Activated T-cell treated with anti-CD3 and anti-CD28 coated beads, Interleukin-2, amount 50 U/mL, for 4 hours (primary cell): ENCODE data around the gene INSYN2A. TPM values are rescaled to one million over a fixed set of nuclear protein-coding genes. Genes with fewer than 3 reads are reported as not detected.

Experiments
- ATAC-seq, 2 donors: fragments of 200-7000 bp; cut with Tn5 transposase; one replicate each; pipeline ENCODE4 v1.10.0; 2021
- DNase-seq: peaks from one replicate; pipeline ENCODE4 v3.0.0-alpha.2; 2020
- H3K27me3 Mint-ChIP-seq: one replicate; pipeline ENCODE4 v1.8.0; 2021; ENCODE audit warnings: low read depth, mixed read lengths
- H3K36me3 Mint-ChIP-seq: one replicate; pipeline ENCODE4 v1.8.0; 2022; ENCODE audit warnings: mixed read lengths; ENCODE audit not compliant: insufficient read depth
- H3K4me1 Mint-ChIP-seq: one replicate; pipeline ENCODE4 v1.8.0; 2021; ENCODE audit warnings: low read depth, mixed read lengths
- H3K4me3 Mint-ChIP-seq: one replicate; pipeline ENCODE4 v1.8.0; 2021; ENCODE audit warnings: mild to moderate bottlenecking, moderate library complexity, mixed read lengths
- H3K9me3 Mint-ChIP-seq: one replicate; pipeline ENCODE4 v1.8.0; 2021; ENCODE audit warnings: mixed read lengths
- total RNA-seq, 3 donors: library from RNA; stranded (reverse); gene quantifications; one replicate each; pipeline ENCODE4 v1.2.1, GENCODE V29; 2021

INSYN2A gene
- total RNA-seq, 3 donors from 2014 or later: not detected

GRCh38 chr10:127184582-127184981 lies 11.8 kb downstream of the INSYN2A start:
- Mint-ChIP-seq H3K9me3 (no peaks in the 10 kb centered on the region), H3K4me1 (no peaks in the 10 kb centered on the region), H3K27me3 (no peaks in the 10 kb centered on the region), H3K36me3 (no peaks in the 10 kb centered on the region), H3K4me3 (no peak overlapping the region)
- DNase-seq: no peak
- no peak for ATAC-seq

GRCh38 chr10:127182161-127182560 lies 14.2 kb downstream of the INSYN2A start:
- no peak for ATAC-seq
- H3K4me3 Mint-ChIP-seq: no peak overlapping the region
- H3K36me3 Mint-ChIP-seq: no peaks in the 10 kb centered on the region
- H3K27me3 Mint-ChIP-seq: no peaks in the 10 kb centered on the region
- H3K4me1 Mint-ChIP-seq: no peaks in the 10 kb centered on the region
- DNase-seq: no peak
- no peaks in the 10 kb centered on the region for H3K9me3 Mint-ChIP-seq

DNA sequence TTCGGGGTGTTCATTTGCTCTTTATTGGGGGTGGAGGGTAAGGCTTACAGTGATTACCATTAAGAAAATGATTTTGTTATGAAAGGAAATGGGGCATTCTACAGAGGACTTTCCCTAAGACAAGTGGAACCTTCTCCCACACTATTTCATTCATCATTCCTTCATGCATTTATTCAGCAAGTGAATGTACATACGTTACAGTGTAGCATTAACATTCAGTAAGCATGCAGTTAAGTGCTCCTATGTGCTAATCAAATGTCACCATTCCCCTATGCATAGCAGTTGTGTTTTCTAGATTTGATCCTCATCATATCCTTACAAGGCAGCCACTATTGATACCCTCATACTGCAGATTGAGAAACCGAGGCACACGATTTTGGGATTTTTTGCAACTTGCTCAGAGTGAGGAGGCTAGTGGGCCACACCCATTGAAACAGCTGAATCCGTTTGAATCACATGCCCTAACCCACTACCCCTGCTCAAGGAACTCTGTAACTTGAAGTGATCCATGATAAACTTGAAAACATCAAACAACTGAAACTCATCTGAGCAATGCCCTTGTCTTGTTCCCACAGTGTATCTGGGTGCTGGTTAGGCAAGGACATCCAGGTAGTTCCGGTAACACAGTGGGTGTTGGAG lies 16.7 kb downstream of the INSYN2A start:
- no peaks in the 10 kb centered on the region for H3K9me3 Mint-ChIP-seq
- no peaks in the 10 kb centered on the region for H3K27me3 Mint-ChIP-seq
- H3K4me3 Mint-ChIP-seq: no peak overlapping the region
- DNase-seq: no peak
- H3K36me3 Mint-ChIP-seq: no peaks in the 10 kb centered on the region
- H3K4me1 Mint-ChIP-seq: no peaks in the 10 kb centered on the region
- ATAC-seq: no peak

- Mint-ChIP-seq H3K4me3 (no peak overlapping the region), H3K27me3 (no peaks in the 10 kb centered on the region), H3K9me3 (no peaks in the 10 kb centered on the region), H3K4me1 (no peaks in the 10 kb centered on the region), H3K36me3 (no peaks in the 10 kb centered on the region)
- no peak for DNase-seq
- no peak for ATAC-seq
Measured at GRCh38 chr10:127176649-127177048, 19.7 kb downstream of the INSYN2A start.

DNA sequence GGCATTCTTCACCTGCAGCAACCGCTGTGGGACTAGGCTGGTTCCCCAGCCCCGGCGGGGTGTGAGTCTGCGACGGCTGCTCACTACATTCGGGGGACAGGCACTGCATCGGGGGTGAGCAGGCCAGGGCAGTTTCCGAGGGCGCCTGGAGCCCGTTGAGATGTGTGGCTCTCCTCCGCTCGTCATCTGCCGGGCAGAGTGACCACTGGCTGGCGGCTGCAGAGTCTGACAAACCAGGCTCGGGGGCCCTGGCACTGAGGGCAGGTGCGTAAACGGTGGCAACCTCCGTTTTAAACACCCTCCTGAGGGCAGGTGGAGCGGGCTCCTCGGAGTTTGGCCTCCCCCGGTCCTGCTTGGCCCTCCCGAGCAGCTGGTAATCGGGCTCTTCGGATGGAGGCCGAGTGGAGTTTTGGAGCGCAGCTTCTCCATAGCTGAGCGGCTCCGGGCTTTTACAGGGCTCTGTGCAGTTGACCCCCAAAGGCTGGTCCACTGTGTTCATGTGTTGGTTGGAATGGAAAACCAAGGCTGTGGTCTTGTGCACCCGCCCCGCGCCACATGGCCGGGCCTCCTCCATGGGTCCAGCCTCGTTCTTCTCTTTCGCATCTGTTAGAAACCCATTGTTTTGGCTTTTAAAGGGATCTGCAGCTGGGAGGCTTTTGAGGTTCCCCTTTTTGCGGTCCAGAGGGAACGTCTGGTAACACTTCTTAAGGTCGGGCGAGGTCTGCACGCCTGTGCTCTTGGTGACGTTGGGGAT lies 20.9 kb downstream of the INSYN2A start:
- ATAC-seq (no peak), DNase-seq (no peak)
- no peak overlapping the region for H3K4me3 Mint-ChIP-seq
- no peaks in the 10 kb centered on the region for H3K36me3 Mint-ChIP-seq
- H3K9me3 Mint-ChIP-seq: no peaks in the 10 kb centered on the region
- H3K4me1 Mint-ChIP-seq: no peaks in the 10 kb centered on the region
- no peaks in the 10 kb centered on the region for H3K27me3 Mint-ChIP-seq

- H3K36me3 Mint-ChIP-seq: no peaks in the 10 kb centered on the region
Measured at GRCh38 chr10:127174866-127175265, 21.5 kb downstream of the INSYN2A start.

DNA sequence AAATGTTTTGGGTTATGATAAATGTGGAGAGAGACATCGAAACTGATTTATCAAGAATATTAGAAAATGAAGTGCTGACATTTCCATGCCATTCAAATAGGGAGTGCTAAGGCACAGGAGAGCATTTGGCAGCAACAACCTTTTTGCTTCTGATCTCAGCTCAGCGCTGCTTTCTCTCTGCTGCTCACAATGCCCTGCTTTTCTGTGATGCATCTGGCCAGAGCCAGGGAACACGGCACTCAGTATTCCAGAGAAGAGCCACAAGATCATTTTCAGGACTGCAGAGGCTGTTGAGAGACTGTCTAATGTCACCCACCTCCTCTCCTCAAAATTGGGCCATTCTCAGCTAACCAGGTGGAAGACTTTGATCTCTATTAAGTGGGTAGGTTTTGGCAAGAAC lies 28.1 kb downstream of the INSYN2A start:
- Mint-ChIP-seq H3K27me3 (no peaks in the 10 kb centered on the region), H3K4me3 (no peak overlapping the region), H3K4me1 (no peaks in the 10 kb centered on the region), H3K9me3 (no peaks in the 10 kb centered on the region), H3K36me3 (no peaks in the 10 kb centered on the region)
- DNase-seq (no peak), ATAC-seq (no peak)

More at GRCh38 chr10:127174866-127175265, 21.5 kb downstream of the INSYN2A start:
- H3K4me1 Mint-ChIP-seq: no peaks in the 10 kb centered on the region
- no peak for DNase-seq
- no peaks in the 10 kb centered on the region for H3K27me3 Mint-ChIP-seq
- no peak for ATAC-seq
- H3K4me3 Mint-ChIP-seq: no peak overlapping the region
- H3K9me3 Mint-ChIP-seq: no peaks in the 10 kb centered on the region

DNA sequence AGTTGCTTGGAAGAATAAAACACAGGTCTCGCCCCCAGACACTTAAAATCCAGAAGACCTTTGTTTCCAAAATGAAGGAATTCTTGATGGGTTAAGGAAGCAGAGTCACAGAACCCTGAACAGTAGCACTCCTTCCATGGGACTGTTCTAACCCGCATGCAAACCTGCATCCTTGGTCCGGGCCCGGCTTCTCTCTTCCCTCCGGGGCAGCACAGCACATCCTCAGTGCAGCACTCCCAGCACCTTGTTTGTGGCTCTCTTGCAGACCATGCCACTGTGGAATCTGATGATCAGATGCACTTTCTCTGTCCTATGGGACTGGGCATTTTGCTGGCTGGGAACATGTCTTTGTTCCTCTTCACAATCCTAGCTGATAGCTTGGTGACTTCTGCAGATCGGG lies 33.5 kb downstream of the INSYN2A start:
- Mint-ChIP-seq H3K4me1 (no peaks in the 10 kb centered on the region), H3K27me3 (peaks cover 4% of the 10 kb centered on the region), H3K4me3 (no peak overlapping the region), H3K9me3 (no peaks in the 10 kb centered on the region), H3K36me3 (no peaks in the 10 kb centered on the region)
- ATAC-seq: no peak
- no peak for DNase-seq

- DNase-seq: no peak
- ATAC-seq: no peak
- Mint-ChIP-seq H3K36me3 (no peaks in the 10 kb centered on the region), H3K9me3 (no peaks in the 10 kb centered on the region), H3K27me3 (peaks cover 4% of the 10 kb centered on the region), H3K4me3 (no peak overlapping the region), H3K4me1 (no peaks in the 10 kb centered on the region)
Measured at GRCh38 chr10:127161482-127161881, 34.9 kb downstream of the INSYN2A start.

- no peaks in the 10 kb centered on the region for H3K9me3 Mint-ChIP-seq
Measured at GRCh38 chr10:127159648-127160245, 36.6 kb downstream of the INSYN2A start.

GRCh38 chr10:127158662-127159061 lies 37.7 kb downstream of the INSYN2A start:
- Mint-ChIP-seq H3K9me3 (no peaks in the 10 kb centered on the region), H3K4me1 (no peaks in the 10 kb centered on the region), H3K4me3 (no peak overlapping the region), H3K27me3 (peaks cover 4% of the 10 kb centered on the region), H3K36me3 (no peaks in the 10 kb centered on the region)
- ATAC-seq (no peak), DNase-seq (no peak)

More at GRCh38 chr10:127159648-127160245, 36.6 kb downstream of the INSYN2A start:
- no peak for DNase-seq
- Mint-ChIP-seq H3K4me3 (no peak overlapping the region), H3K4me1 (no peaks in the 10 kb centered on the region), H3K27me3 (peaks cover 4% of the 10 kb centered on the region), H3K36me3 (no peaks in the 10 kb centered on the region)
- ATAC-seq: no peak

DNA sequence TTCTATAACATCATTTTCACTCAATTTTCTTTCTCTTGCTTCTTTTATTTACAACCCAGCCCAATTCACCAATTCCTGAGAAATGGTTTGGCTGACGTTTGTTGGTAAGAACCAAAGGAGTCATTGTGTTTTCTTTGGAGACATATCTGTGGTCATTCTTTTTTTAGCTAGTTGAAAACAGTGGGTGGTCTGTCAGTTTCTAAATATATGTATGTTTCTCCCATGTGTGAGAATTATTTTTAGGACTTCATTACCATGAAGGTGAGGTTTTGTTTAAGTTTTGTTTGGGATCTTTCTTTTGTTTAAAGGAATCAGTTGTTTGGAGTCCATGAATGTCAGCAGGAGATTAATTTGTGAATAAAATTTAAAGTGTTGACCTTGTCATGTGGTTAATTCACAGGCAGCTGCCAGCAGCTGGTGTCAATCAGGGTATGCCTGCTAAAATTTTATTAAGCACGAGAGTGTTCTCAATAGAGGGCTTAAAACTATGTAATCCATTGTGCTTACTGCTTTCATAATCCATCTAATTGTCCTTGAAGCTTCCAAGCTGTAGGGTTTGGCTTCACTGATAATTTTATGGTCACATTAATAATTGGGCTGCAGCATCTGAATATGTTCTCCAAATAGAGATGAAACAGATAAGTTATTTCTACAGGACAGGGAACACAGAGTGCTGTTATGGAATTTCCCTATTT lies 38.7 kb downstream of the INSYN2A start:
- no peaks in the 10 kb centered on the region for H3K9me3 Mint-ChIP-seq

GRCh38 chr10:127157089-127157488 lies 39.3 kb downstream of the INSYN2A start:
- Mint-ChIP-seq H3K4me1 (no peaks in the 10 kb centered on the region), H3K27me3 (peaks cover 4% of the 10 kb centered on the region), H3K36me3 (no peaks in the 10 kb centered on the region), H3K4me3 (no peak overlapping the region), H3K9me3 (no peaks in the 10 kb centered on the region)
- DNase-seq (no peak), ATAC-seq (no peak)

More for the DNA sequence above, 38.7 kb downstream of the INSYN2A start:
- Mint-ChIP-seq H3K4me3 (no peak overlapping the region), H3K4me1 (no peaks in the 10 kb centered on the region), H3K36me3 (no peaks in the 10 kb centered on the region), H3K27me3 (peaks cover 4% of the 10 kb centered on the region)
- no peak for DNase-seq
- no peak for ATAC-seq

GRCh38 chr10:127154831-127155620 lies 41.4 kb downstream of the INSYN2A start:
- Mint-ChIP-seq H3K27me3 (peaks cover 2% of the 10 kb centered on the region), H3K4me1 (no peaks in the 10 kb centered on the region), H3K4me3 (no peak overlapping the region), H3K9me3 (no peaks in the 10 kb centered on the region), H3K36me3 (no peaks in the 10 kb centered on the region)
- ATAC-seq (no peak), DNase-seq (no peak)
